ENCODE results near the gene SPHK1. TPM values are rescaled to one million over a fixed set of nuclear protein-coding genes. Genes with fewer than 3 reads are reported as not detected.

The SPHK1 gene
- total RNA-seq, 4 donors from 2014 or later: 10.5 to 17.9 (median 12.5) TPM

DNA sequence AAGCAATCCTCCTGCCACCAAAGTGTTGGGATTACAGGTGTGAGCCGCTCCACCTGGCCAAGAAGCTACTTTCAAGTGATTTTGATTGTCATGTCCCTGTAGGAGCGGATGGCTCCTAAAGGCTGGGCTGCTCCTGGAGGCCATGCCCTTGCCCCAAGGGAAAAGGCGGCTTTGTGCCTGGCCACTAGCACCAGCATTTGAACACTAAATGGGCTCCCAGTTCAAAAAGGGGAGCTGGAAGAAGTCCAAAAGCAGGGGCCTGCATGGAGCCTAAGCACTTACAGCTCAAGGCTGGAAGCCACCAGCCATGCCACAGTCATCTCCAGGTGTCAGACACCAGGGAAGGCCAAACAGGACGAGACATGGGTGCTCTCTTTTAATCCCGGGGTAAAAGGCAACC is 26.8 kb downstream of the SPHK1 start:
- 92% methylated on average over 5 of the region's 5 CpGs for WGBS
- Histone ChIP-seq H3K4me3 (no peak overlapping the region), H3K36me3 (no peaks in the 10 kb centered on the region), H3K4me1 (peaks cover 7% of the 10 kb centered on the region), H3K27ac (no peak overlapping the region), H3K9me3 (no peaks in the 10 kb centered on the region), H3K27me3 (no peaks in the 10 kb centered on the region)
- DNase-seq (ENCODE audit: low spot score in 2 of 2): no peak
- TF ChIP-seq POLR2A (IDR thresholded peaks at IDR 0.05) (no peak), POLR2AphosphoS5 (IDR thresholded peaks at IDR 0.05) (no peak), EP300 (IDR thresholded peaks at IDR 0.05) (no peak)
- TF ChIP-seq, protein P1, sequence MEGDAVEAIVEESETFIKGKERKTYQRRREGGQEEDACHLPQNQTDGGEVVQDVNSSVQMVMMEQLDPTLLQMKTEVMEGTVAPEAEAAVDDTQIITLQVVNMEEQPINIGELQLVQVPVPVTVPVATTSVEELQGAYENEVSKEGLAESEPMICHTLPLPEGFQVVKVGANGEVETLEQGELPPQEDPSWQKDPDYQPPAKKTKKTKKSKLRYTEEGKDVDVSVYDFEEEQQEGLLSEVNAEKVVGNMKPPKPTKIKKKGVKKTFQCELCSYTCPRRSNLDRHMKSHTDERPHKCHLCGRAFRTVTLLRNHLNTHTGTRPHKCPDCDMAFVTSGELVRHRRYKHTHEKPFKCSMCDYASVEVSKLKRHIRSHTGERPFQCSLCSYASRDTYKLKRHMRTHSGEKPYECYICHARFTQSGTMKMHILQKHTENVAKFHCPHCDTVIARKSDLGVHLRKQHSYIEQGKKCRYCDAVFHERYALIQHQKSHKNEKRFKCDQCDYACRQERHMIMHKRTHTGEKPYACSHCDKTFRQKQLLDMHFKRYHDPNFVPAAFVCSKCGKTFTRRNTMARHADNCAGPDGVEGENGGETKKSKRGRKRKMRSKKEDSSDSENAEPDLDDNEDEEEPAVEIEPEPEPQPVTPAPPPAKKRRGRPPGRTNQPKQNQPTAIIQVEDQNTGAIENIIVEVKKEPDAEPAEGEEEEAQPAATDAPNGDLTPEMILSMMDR (IDR thresholded peaks at IDR 0.05): no peak

DNA sequence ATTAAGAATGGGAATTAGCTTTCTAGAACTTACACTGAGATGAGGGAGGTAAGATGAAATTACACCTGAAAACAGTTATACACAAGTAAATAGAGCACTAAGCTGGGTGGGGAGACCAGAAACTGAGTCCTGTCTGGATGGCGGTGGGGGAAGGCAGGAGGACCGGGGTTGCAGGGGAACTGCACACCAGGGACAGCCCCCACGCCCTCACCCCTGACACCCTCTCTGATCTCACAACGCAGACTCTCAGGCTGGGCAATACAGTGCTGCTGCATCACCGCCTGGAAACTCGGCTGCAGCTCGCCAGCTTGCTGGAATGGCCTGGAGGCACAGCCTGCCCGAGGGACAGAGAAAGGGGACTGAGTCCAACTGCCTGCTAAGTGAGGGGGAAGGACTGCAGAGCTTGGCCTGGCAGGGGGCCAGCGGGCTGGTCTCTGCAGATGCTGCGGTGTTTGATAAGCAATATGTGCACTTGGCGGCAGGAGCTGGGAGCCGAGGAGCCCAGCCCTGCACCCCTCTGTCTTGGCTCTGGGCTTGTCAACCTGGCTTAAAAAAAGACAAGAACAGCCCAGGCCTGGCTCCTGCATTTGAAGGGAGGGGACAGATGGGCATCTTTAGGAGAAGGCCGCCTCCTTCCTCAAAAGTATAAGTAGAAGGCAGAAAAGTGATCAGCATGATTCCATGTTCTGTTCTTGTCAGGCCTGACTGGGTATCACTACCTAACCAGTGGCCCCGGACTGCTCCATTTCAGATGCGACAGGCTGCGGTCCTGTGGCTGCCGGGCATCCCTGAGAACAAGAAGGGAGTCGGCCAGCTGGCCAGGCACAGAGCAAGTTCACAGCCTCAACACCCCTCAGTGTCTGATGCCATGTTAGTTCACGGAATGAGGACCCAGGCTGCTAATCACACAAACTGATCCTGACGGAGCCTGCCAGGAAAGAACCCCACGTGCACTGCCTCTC is 30.2 kb downstream of the SPHK1 start:
- H3K36me3 ChIP-seq: no peaks in the 10 kb centered on the region
- no peaks in the 10 kb centered on the region for H3K27me3 ChIP-seq
- no peak overlapping the region for H3K4me3 ChIP-seq
- peaks cover 7% of the 10 kb centered on the region for H3K4me1 ChIP-seq
- H3K27ac ChIP-seq: no peak overlapping the region
- TF ChIP-seq, protein P1 (IDR thresholded peaks at IDR 0.05): no peak
- TF ChIP-seq POLR2A (IDR thresholded peaks at IDR 0.05) (no peak), POLR2AphosphoS5 (IDR thresholded peaks at IDR 0.05) (no peak), EP300 (IDR thresholded peaks at IDR 0.05) (no peak)
- DNase-seq (ENCODE audit: low spot score in 2 of 2): no peak
- 47% methylated on average over 18 of the region's 21 CpGs for WGBS
- H3K9me3 ChIP-seq: no peaks in the 10 kb centered on the region

DNA sequence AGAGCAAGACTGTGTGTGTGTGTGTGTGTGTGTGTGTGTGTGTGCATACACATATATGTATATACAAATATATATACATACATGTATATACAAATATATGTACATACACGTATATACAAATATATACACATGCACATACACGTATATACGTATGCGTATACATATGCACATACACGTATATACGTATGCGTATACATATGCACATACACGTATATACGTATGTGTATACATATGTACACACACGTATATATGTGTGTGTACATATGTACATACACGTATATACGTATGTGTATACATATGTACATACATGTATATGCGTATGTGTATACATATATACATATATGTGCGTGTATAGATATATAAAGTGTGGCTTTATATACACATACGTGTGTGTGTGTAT is 31.4 kb downstream of the SPHK1 start:
- Histone ChIP-seq H3K9me3 (no peaks in the 10 kb centered on the region), H3K4me1 (peaks cover 7% of the 10 kb centered on the region), H3K4me3 (no peak overlapping the region), H3K27ac (no peak overlapping the region), H3K36me3 (no peaks in the 10 kb centered on the region), H3K27me3 (no peaks in the 10 kb centered on the region)
- no peak for TF ChIP-seq EP300 (IDR thresholded peaks at IDR 0.05)
- TF ChIP-seq POLR2A (IDR thresholded peaks at IDR 0.05): no peak
- TF ChIP-seq, protein P1 (IDR thresholded peaks at IDR 0.05): no peak
- TF ChIP-seq POLR2AphosphoS5 (IDR thresholded peaks at IDR 0.05): no peak
- WGBS: 82% methylated on average over 15 of the region's 15 CpGs
- DNase-seq (ENCODE audit: low spot score in 2 of 2): no peak

DNA sequence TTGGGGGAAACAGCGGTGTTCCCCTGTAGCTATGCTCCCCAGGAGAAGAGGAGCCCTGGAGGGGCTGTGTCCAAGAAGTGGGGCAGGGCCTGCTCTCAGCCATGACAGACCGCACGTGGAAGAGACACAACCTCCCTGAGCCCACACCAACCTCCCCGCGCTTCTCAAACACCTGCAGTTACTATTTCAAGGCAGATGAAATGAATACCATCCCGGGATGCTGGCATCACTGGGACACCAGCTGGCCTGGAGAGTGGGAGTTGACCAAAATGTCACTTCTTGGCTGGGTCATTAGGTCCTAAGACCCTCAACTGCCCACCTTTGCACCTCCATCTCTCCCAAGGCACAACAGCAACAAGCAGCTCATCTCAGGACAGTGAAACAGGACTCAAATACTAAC is 32.0 kb downstream of the SPHK1 start:
- Histone ChIP-seq H3K27me3 (no peaks in the 10 kb centered on the region), H3K9me3 (no peaks in the 10 kb centered on the region), H3K4me1 (peaks cover 11% of the 10 kb centered on the region), H3K4me3 (no peak overlapping the region), H3K27ac (no peak overlapping the region), H3K36me3 (no peaks in the 10 kb centered on the region)
- TF ChIP-seq POLR2A (IDR thresholded peaks at IDR 0.05): no peak
- no peak for TF ChIP-seq EP300 (IDR thresholded peaks at IDR 0.05)
- TF ChIP-seq, protein P1 (IDR thresholded peaks at IDR 0.05): no peak
- TF ChIP-seq POLR2AphosphoS5 (IDR thresholded peaks at IDR 0.05): no peak
- DNase-seq (ENCODE audit: low spot score in 2 of 2): no peak
- WGBS: 92% methylated on average over 6 of the region's 6 CpGs

DNA sequence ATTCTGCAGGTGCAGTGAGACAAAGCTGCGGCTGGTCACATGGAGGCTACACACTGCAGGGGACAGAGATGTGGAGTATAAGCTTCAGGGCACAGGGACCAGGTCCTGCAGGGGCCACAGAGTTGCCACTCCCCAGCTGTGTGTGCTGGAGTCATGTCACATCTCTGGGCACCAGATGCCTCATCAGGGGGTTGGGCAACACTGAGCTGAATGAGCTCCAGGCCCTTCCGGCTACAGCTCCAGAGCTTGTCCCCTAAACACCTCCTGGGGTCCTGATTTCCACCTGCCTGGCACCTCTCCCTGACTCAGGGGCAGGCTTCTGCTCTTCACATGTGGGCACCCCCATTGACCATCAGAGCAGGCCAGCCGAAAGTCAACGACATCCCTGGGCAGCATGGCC is 32.5 kb downstream of the SPHK1 start:
- no peaks in the 10 kb centered on the region for H3K9me3 ChIP-seq
- H3K4me1 ChIP-seq: peaks cover 11% of the 10 kb centered on the region
- TF ChIP-seq POLR2A (IDR thresholded peaks at IDR 0.05) (no peak), EP300 (IDR thresholded peaks at IDR 0.05) (no peak), POLR2AphosphoS5 (IDR thresholded peaks at IDR 0.05) (no peak)
- TF ChIP-seq, protein P1 (IDR thresholded peaks at IDR 0.05): no peak
- H3K4me3 ChIP-seq: no peak overlapping the region
- no peaks in the 10 kb centered on the region for H3K27me3 ChIP-seq
- H3K27ac ChIP-seq: no peak overlapping the region
- no peak for DNase-seq (ENCODE audit: low spot score in 2 of 2)
- 100% methylated on average over 3 of the region's 4 CpGs for WGBS
- no peaks in the 10 kb centered on the region for H3K36me3 ChIP-seq
